MM.1S (cell line): ENCODE results near the gene PLEKHA1.

Experiments used
- EZH2 ChIP-seq: fragments of 300-600 bp; sonication (generic); optimal IDR thresholded peaks from 2 replicates; pipeline ENCODE3; 2017; ENCODE audit warnings: low read depth, mild to moderate bottlenecking, antibody characterized with exemption, low read length, mixed read lengths
- EZH2phosphoT487 ChIP-seq: fragments of 300-600 bp; sonication (generic); IDR thresholded peaks from 2 replicates; pipeline ENCODE4 v1.6.1; 2018; ENCODE audit warnings: antibody characterized with exemption, low read length
- TF ChIP-seq, protein P1 (sequence below): fragments of 300-600 bp; sonication (generic); IDR thresholded peaks from 2 replicates; pipeline ENCODE4 v1.5.1; 2016; ENCODE audit warnings: antibody characterized with exemption, low read length, mixed read lengths

DNA sequence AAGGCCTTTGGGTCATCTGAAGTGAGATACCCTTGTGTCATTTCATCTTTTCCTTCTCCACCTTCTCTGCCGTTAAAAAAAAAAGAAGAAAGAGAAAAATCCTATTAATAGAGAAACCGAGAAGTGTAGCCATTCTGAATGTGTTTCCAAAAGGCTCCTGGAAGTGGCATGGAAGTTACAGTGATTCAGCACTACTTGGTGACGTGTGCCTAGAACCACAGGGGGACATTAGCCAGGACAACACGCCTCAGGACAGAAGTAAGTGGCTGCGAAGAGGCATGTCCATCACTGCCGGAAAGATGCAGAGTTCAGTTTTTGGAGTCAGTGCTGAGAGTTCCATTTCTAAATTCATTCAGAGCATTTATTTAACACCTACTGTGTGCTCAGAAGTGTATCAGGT lies 93.2 kb downstream of the PLEKHA1 start:
- TF ChIP-seq, protein P1, sequence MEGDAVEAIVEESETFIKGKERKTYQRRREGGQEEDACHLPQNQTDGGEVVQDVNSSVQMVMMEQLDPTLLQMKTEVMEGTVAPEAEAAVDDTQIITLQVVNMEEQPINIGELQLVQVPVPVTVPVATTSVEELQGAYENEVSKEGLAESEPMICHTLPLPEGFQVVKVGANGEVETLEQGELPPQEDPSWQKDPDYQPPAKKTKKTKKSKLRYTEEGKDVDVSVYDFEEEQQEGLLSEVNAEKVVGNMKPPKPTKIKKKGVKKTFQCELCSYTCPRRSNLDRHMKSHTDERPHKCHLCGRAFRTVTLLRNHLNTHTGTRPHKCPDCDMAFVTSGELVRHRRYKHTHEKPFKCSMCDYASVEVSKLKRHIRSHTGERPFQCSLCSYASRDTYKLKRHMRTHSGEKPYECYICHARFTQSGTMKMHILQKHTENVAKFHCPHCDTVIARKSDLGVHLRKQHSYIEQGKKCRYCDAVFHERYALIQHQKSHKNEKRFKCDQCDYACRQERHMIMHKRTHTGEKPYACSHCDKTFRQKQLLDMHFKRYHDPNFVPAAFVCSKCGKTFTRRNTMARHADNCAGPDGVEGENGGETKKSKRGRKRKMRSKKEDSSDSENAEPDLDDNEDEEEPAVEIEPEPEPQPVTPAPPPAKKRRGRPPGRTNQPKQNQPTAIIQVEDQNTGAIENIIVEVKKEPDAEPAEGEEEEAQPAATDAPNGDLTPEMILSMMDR = no peak
- TF ChIP-seq EZH2phosphoT487 (no peak), EZH2 (no peak)
